Measurements from ENCODE around the gene KDM3B. TPM values are rescaled to one million over a fixed set of nuclear protein-coding genes. Genes with fewer than 3 reads are reported as not detected.

Gene KDM3B
- total RNA-seq, 6 experiments from 2014 or later, result 13.7 to 19.7 (median 18.3) TPM

DNA sequence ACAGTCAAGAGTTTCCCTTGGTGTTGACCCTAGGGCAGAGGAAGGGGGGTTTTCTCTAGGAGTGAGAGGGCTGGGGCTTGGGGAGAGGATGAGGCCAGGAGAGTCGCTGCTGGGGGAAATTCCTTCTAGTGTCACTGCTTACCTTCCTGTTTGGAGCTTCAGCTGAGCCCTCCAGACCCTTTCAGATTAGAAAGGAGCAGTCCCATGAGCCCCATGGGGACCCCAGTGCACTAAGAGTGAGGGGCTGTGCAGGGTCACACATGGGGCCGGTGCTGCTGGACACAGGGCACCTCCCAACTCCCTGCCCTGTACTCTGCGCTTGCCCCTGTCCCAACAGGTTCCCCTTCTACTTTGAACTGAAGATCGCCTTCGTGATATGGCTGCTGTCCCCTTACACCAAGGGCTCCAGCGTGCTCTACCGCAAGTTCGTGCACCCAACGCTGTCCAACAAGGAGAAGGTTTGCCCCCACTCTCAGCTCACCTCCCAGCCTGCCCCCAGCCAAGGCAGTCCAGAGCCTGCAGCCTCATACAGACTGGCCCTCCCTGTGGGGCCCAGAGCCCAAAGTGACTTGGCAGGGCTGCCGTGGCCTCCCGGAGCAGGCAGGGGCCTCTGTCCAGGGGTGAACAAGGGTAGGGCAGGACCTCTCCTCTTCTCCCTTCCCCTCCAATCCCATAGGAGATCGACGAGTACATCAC lies 91.7 kb downstream of the KDM3B start:
- 93% methylated on average over 3 of the region's 13 CpGs for WGBS (ENCODE audit: insufficient coverage, low coverage, low lambda C conversion rate, missing lambda C conversion rate)
- intact Hi-C loops (cut with DNase I), result loop anchor here in 1 of 2 donors (10.0 kb wide), 1 partner anchor 111 kb away; no protein-coding TSS in a partner anchor
- Histone ChIP-seq H3K27me3 (no peaks in the 10 kb centered on the region), H3K9me3 (no peaks in the 10 kb centered on the region), H3K4me3 (no peak overlapping the region), H3K36me3 (no peaks in the 10 kb centered on the region), H3K4me1 (peaks cover 0 to 6% (median 0%) of the 10 kb centered on the region in 4 donors), H3K27ac (no peak overlapping the region)
- no peak for TF ChIP-seq POLR2A (IDR thresholded peaks at IDR 0.05)
- TF ChIP-seq, protein P1, sequence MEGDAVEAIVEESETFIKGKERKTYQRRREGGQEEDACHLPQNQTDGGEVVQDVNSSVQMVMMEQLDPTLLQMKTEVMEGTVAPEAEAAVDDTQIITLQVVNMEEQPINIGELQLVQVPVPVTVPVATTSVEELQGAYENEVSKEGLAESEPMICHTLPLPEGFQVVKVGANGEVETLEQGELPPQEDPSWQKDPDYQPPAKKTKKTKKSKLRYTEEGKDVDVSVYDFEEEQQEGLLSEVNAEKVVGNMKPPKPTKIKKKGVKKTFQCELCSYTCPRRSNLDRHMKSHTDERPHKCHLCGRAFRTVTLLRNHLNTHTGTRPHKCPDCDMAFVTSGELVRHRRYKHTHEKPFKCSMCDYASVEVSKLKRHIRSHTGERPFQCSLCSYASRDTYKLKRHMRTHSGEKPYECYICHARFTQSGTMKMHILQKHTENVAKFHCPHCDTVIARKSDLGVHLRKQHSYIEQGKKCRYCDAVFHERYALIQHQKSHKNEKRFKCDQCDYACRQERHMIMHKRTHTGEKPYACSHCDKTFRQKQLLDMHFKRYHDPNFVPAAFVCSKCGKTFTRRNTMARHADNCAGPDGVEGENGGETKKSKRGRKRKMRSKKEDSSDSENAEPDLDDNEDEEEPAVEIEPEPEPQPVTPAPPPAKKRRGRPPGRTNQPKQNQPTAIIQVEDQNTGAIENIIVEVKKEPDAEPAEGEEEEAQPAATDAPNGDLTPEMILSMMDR (IDR thresholded peaks at IDR 0.05), result no peak
- DNase-seq, result no peak
- no peak for ATAC-seq

DNA sequence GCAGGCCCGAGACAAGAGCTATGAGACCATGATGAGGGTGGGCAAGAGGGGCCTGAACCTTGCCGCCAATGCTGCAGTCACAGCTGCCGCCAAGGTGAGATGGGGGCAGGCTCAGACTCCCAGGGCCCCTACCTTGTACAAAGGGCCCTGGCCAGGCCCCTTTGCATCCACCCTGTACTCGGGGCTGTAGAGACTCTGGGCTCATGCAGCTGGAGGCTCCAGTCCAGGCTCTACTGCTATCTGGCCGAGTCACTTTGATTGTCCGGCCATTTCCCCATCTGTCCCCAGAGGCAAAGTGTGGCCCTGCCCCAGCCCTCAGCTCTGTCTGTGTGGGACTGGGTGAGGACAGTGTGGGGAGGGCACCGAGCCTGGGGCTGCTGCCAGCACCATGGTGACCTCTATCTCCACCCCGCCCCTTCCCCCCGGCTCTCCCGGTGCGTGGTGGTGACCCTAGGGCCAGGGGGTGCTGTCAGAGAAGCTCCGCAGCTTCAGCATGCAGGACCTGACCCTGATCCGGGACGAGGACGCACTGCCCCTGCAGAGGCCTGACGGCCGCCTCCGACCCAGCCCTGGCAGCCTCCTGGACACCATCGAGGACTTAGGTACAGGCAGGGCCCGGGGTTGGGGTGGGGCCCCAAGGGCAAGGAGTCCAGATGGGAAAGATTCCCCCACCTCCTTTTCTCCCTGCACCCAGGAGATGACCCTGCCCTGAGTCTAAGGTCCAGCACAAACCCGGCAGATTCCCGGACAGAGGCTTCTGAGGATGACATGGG lies 92.5 kb downstream of the KDM3B start:
- 66% methylated on average over 5 of the region's 22 CpGs for WGBS (ENCODE audit: insufficient coverage, low coverage, low lambda C conversion rate, missing lambda C conversion rate)
- Histone ChIP-seq H3K27me3 (no peaks in the 10 kb centered on the region), H3K36me3 (no peaks in the 10 kb centered on the region), H3K27ac (no peak overlapping the region), H3K9me3 (no peaks in the 10 kb centered on the region), H3K4me1 (peaks cover 0 to 6% (median 0%) of the 10 kb centered on the region in 4 donors), H3K4me3 (no peak overlapping the region)
- ATAC-seq, result no peak
- TF ChIP-seq POLR2A (IDR thresholded peaks at IDR 0.05), result no peak
- TF ChIP-seq, protein P1 (IDR thresholded peaks at IDR 0.05), result no peak
- DNase-seq, result no peak
- intact Hi-C loops (cut with DNase I), result loop anchor here in 1 of 2 donors (10.0 kb wide), 1 partner anchor 110 kb away; no protein-coding TSS in a partner anchor

DNA sequence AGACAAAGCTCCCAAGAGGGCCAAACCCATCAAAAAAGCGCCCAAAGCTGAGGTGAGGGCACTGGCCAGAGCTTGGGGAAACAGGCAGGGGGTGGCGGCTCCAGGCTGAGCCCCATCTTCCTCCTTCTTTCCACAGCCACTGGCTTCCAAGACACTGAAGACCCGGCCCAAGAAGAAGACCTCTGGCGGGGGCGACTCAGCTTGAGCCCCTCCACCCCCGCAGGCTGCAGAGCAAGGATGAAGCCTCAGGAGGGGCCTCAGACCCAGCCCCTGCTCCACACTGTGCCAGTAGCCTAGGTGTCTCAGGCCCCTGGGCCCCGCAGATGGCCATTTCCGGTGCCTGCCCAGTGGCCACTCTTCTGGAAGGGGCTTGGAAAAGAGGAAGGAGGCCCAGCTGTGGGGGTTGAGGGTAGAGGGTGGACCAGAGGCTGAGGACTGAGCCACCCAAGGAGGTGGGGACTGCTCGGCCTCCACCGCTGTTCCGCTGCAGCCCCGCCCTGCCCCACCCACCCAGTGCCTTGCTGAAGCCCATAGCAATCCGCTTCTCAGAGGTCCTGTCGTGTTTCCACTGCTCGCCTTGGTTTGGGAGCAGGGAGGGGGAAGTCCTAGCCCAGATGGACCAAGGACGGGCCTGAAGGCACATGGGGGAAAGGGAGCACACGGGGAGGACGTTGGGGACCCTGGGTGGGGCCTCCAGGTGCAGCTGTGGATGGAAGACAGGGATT lies 93.2 kb downstream of the KDM3B start:
- intact Hi-C loops (cut with DNase I), result loop anchor here in 1 of 2 donors (10.0 kb wide), 1 partner anchor 109 kb away; no protein-coding TSS in a partner anchor
- Histone ChIP-seq H3K27ac (no peak overlapping the region), H3K9me3 (no peaks in the 10 kb centered on the region), H3K4me1 (peaks cover 0 to 6% (median 0%) of the 10 kb centered on the region in 4 donors), H3K27me3 (no peaks in the 10 kb centered on the region), H3K36me3 (no peaks in the 10 kb centered on the region), H3K4me3 (no peak overlapping the region)
- no peak for DNase-seq
- ATAC-seq, result no peak
- TF ChIP-seq POLR2A (IDR thresholded peaks at IDR 0.05), result no peak
- TF ChIP-seq, protein P1 (IDR thresholded peaks at IDR 0.05), result no peak
- no CpG with 5 or more reads among the region's 18 CpGs for WGBS (ENCODE audit: insufficient coverage, low coverage, low lambda C conversion rate, missing lambda C conversion rate)

DNA sequence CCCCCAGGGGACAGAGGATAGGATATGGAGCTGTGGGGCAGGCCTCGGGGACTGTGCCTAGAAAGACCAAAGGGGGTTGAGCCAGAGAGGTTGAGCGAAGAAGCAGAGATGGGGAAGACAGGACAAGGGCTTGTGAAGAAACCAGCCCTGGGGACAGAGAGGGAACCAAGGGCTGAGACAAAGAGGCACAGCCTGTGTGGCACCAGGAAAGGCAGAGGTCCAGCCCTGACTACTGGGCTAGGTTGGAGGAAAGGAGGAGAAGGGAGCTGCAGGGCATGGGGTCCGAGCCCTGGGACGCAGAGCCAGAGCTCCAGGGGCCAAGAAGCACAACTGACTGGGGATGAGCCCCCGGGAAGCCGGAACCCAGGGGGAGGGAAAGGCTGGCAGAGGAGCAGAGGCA lies 95.6 kb downstream of the KDM3B start:
- TF ChIP-seq POLR2A (IDR thresholded peaks at IDR 0.05), result no peak
- TF ChIP-seq, protein P1 (IDR thresholded peaks at IDR 0.05), result no peak
- Histone ChIP-seq H3K36me3 (no peaks in the 10 kb centered on the region), H3K4me3 (no peak overlapping the region), H3K4me1 (peaks cover 0 to 6% (median 0%) of the 10 kb centered on the region in 4 donors), H3K9me3 (no peaks in the 10 kb centered on the region), H3K27me3 (no peaks in the 10 kb centered on the region), H3K27ac (no peak overlapping the region)
- 77% methylated on average over 6 of the region's 6 CpGs for WGBS (ENCODE audit: insufficient coverage, low coverage, low lambda C conversion rate, missing lambda C conversion rate)
- ATAC-seq, result no peak
- no peak for DNase-seq
- intact Hi-C loops (cut with DNase I), result loop anchor here in 1 of 2 donors (10.0 kb wide), 1 partner anchor 107 kb away; no protein-coding TSS in a partner anchor
